ENCODE data around the gene SPTLC3.

DNA sequence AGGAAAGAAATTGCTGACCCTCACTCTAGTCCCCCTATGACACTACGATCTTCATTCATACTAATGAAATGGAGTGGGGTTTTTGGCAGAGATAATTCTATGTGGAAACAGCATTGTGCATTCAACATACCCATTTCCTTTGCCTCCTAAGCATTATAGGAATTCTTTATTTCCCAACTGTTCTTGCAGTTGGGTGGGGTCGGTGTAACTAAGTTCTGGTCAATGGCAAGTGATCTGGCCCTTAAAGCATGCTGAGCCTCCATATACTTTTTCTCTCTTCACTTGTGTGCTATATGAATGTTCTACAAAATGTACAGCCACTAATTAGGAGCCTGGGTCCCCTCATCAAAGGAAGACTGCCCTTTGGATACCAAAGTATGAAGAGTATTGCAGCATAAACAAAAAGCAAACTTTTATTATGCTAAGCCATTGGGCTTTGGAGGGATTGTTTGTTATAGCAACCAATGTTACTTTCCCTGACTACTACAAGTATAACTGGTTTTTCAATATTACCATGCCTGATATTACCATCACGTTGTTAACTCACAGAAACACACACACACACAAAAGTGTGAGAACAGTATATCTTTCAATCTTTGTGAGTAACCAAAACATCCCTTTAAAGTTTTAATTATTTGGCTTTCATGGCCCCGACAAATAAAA is 203.3 kb downstream of the SPTLC3 start:
- TF ChIP-seq POLR2AphosphoS5 (IDR thresholded peaks at IDR 0.05; ENCODE audit: low read depth) = no peak
- TF ChIP-seq, protein P1, sequence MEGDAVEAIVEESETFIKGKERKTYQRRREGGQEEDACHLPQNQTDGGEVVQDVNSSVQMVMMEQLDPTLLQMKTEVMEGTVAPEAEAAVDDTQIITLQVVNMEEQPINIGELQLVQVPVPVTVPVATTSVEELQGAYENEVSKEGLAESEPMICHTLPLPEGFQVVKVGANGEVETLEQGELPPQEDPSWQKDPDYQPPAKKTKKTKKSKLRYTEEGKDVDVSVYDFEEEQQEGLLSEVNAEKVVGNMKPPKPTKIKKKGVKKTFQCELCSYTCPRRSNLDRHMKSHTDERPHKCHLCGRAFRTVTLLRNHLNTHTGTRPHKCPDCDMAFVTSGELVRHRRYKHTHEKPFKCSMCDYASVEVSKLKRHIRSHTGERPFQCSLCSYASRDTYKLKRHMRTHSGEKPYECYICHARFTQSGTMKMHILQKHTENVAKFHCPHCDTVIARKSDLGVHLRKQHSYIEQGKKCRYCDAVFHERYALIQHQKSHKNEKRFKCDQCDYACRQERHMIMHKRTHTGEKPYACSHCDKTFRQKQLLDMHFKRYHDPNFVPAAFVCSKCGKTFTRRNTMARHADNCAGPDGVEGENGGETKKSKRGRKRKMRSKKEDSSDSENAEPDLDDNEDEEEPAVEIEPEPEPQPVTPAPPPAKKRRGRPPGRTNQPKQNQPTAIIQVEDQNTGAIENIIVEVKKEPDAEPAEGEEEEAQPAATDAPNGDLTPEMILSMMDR (IDR thresholded peaks at IDR 0.05; ENCODE audit: insufficient read depth, low read length) = no peak
- TF ChIP-seq GABPA (IDR thresholded peaks at IDR 0.05; ENCODE audit: low read depth) = no peak
- TF ChIP-seq, protein P2, sequence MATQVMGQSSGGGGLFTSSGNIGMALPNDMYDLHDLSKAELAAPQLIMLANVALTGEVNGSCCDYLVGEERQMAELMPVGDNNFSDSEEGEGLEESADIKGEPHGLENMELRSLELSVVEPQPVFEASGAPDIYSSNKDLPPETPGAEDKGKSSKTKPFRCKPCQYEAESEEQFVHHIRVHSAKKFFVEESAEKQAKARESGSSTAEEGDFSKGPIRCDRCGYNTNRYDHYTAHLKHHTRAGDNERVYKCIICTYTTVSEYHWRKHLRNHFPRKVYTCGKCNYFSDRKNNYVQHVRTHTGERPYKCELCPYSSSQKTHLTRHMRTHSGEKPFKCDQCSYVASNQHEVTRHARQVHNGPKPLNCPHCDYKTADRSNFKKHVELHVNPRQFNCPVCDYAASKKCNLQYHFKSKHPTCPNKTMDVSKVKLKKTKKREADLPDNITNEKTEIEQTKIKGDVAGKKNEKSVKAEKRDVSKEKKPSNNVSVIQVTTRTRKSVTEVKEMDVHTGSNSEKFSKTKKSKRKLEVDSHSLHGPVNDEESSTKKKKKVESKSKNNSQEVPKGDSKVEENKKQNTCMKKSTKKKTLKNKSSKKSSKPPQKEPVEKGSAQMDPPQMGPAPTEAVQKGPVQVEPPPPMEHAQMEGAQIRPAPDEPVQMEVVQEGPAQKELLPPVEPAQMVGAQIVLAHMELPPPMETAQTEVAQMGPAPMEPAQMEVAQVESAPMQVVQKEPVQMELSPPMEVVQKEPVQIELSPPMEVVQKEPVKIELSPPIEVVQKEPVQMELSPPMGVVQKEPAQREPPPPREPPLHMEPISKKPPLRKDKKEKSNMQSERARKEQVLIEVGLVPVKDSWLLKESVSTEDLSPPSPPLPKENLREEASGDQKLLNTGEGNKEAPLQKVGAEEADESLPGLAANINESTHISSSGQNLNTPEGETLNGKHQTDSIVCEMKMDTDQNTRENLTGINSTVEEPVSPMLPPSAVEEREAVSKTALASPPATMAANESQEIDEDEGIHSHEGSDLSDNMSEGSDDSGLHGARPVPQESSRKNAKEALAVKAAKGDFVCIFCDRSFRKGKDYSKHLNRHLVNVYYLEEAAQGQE (IDR thresholded peaks at IDR 0.05; ENCODE audit: insufficient replicate concordance, low read depth) = no peak
- no peak for TF ChIP-seq SPI1 (IDR thresholded peaks at IDR 0.05; ENCODE audit: borderline replicate concordance, low read depth)

All from HL-60 (cell line).